Neural cell (in vitro differentiated cells): ENCODE measurements around the gene DIP2C.

ENCODE experiments used
- EP300 ChIP-seq: fragments of 450-650 bp; conservative IDR thresholded peaks from 2 replicates; pipeline ENCODE4 v1.6.1; 2014; ENCODE audit warnings: antibody characterized with exemption, mild to moderate bottlenecking, moderate library complexity; ENCODE audit not compliant: poor library complexity, severe bottlenecking
- EZH2 ChIP-seq: fragments of 200-600, 300-800 bp; shearing (Covaris generic), sonication (generic); IDR thresholded peaks from 2 replicates; pipeline ENCODE4 v1.6.1; 2014; ENCODE audit warnings: antibody characterized with exemption, low read length, borderline replicate concordance, mild to moderate bottlenecking; ENCODE audit not compliant: insufficient read depth, poor library complexity, severe bottlenecking
- POLR2AphosphoS5 ChIP-seq: IDR thresholded peaks from 2 replicates; pipeline ENCODE4 v1.6.1; 2012
- TF ChIP-seq, protein P1 (sequence below): fragments of 450-650 bp; IDR thresholded peaks from 2 replicates; pipeline ENCODE4 v1.5.1; 2014; ENCODE audit warnings: antibody characterized with exemption, mild to moderate bottlenecking, moderate library complexity; ENCODE audit not compliant: poor library complexity, severe bottlenecking

DNA sequence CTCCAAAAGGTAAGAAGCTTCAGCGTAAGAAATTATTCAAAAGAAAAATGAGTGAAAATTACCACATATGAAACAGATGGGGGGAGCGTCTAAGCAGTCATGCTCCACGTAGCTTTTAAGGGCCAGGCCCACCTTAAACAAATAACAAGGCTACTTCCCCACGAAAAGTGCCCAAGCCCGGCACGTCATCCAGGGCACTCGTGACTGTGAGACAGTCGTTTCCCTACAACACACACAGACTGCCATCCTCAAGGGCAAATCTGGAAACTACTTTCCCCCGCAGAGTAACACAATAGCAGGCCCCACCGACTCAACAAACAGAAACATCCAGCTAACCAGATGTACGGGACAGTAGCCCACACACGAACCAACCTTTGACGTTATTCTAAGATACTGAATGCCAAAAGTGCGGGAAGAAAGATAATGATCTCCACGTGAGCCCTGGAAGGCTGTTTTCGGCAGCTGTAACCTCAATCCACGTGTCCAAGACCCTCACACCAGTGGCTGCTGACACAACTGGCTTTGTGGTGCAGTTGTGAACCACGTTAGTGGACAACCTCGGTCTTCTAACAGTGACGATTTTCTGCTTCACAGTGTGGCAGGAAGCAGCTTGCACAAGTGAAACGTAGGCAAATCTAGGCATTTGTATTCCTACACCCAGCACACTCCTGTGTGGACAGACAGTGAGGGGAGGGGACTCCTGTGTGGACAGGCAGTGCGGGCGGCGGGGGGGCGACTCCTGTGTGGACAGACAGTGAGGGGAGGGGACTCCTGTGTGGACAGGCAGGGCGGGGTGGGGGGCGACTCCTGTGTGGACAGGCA, 302.5 kb downstream of the DIP2C start:
- TF ChIP-seq POLR2AphosphoS5 (no peak), EP300 (no peak), EZH2 (no peak)
- TF ChIP-seq, protein P1, sequence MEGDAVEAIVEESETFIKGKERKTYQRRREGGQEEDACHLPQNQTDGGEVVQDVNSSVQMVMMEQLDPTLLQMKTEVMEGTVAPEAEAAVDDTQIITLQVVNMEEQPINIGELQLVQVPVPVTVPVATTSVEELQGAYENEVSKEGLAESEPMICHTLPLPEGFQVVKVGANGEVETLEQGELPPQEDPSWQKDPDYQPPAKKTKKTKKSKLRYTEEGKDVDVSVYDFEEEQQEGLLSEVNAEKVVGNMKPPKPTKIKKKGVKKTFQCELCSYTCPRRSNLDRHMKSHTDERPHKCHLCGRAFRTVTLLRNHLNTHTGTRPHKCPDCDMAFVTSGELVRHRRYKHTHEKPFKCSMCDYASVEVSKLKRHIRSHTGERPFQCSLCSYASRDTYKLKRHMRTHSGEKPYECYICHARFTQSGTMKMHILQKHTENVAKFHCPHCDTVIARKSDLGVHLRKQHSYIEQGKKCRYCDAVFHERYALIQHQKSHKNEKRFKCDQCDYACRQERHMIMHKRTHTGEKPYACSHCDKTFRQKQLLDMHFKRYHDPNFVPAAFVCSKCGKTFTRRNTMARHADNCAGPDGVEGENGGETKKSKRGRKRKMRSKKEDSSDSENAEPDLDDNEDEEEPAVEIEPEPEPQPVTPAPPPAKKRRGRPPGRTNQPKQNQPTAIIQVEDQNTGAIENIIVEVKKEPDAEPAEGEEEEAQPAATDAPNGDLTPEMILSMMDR = no peak
